Ecto neural progenitor cell (in vitro differentiated cells): ENCODE measurements around the gene IRX4.
A peak's percentile ranks its signal among the peaks of the same experiment; 100 is the strongest.

Source experiments
- DNase-seq: peaks from one replicate; pipeline ENCODE4 v3.0.0-alpha.2; 2018; ENCODE audit warnings: low spot score

The IRX4 gene

GRCh38 chr5:1882337-1883119, at the start of gene IRX4:
IRX4 (minus strand) TSS chr5:1882925; CDS start chr5:1882647, 278 bp downstream.
- no peak for DNase-seq

GRCh38 chr5:1931604-1932231, 49.0 kb upstream of the IRX4 start:
- peak; percentile 81 for DNase-seq

DNA sequence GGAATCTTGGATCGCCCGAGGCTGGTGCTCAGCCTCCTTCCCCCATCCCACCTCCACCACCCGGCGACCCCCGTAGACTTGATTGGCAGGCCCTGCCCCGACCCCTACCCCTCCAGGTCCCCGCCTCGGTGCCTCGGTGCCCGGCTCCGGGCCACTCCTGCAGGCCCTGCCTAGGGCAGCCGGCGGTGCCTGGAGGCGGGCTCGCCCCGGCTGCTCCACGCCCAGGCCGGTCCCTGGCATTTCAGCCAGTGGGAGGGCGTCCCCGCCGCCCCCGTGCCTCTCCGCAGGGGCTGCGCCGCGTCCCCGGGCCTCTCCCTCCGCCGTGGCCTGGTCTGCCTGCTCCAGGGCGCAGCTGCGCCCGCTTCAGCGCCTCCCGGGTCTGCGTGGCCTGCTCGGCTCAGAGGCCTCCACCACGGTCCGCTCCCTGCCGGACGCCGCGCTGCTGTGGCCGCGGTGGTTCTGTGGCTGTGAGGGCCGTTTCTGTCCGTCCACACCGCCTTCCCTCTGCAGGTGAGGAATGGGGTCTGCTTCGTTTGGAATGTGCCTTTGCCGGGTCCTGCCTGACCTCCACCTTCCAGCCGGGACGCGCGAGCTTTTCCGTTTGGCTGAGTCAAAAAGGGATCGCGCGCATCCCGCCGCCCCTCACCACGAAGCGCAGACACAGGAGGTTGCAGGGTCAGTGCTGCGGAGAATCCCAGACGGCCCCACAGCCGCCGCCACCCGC, 48.3 kb upstream of the IRX4 start:
- peak; percentile 84 for DNase-seq

DNA sequence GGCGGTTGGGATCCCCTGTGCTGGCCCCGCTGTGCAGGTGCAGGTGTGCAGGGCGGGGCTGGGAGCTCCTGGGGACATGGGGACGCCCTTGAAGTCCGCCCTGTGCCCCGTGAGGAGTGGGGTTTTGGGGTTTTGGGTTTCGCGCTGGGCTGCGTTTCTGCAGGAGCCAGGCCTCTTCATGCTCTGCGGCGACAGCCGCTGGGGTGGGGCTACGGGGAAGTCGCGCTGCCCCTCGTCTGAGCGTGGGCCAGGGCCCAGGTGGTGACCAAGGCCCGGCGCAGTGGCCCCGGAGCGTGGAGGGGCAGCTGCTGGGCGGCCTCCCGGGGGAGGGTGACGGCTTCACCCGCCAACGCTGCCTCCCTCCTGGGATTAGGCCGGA, 47.8 kb upstream of the IRX4 start:
- no peak for DNase-seq

DNA sequence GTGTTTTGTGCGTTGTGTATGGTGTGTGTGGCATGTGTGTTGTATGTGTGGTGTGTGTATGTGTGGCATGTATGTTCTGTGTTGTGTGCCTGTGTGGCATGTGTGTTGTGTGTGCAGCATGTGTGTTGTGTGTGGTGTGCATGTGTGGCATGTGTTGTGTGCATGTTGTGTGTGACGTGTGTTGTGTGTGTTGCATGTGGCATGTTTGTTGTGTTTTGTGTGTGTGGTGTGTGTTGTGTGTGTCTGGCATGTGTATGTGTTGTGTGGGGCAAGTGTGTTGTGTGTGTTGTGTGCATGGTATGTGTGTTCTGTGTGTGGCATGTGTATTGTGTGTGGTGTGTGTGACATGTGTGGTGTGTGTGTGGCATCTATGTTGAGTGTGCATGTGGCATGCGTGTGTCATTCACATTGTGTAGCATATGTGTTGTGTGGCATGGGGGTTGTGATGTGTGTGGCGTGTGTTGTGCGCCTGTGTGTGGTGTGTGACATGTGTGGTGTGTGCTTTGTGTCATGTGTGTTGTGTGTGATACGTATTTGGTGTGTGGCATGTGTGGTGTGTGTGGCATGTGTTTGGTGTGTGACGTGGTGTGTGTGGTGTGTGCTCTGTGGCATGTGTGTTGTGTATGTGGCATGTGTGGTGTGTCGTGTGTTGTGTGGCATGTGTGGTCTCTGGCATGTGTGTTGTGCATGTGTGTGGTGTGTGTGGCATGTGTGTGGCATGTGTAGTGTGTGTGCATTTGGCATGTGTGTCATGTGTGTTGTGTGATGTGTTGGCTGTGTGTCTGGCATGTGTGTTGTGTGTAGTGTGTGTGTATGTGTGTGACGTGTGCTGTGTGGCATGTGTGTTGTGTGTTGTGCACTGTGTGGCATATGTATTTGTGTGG, 46.6 kb upstream of the IRX4 start:
- DNase-seq: no peak

DNA sequence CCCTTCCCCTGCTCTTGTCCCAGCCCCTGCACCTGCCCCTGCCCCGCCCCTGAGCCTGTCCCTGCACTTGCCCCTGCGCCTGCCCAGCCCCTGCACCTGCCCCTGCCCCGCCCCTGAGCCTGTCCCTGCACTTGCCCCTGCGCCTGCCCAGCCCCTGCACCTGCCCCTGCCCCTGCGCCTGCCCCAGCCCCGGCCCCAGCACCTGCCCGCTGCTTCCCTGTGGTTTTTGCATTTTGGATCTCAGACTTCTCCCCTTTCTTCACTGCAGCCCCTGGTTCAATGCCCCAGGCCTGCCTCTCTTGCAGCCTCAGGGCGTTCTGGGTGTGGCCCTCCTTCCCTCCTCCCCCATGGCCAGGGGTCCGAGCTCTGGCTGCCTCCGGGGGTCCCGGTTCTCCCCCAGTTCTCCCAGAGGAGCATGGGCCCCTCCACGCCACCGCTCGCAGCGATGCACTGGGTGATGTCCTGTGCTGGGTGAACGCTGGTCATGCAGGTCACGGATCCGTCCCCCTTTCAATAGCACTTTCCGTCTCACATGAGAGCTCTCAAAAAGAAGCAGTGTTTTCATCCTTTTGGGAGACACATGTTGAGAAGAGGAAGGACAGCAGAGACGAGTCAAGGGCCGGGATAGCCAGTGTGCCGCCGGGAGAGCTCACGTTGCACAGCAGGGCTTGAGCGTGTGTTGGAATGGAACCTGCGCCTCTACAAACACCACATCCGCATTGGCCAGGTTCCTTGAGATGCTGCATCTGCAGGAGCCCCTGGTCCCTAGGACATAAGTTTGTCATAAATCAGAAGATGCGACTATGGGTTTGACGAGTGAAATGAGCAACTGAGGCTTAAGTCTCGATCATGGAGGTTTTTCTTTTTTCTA, 44.0 kb upstream of the IRX4 start:
- DNase-seq: no peak

DNA sequence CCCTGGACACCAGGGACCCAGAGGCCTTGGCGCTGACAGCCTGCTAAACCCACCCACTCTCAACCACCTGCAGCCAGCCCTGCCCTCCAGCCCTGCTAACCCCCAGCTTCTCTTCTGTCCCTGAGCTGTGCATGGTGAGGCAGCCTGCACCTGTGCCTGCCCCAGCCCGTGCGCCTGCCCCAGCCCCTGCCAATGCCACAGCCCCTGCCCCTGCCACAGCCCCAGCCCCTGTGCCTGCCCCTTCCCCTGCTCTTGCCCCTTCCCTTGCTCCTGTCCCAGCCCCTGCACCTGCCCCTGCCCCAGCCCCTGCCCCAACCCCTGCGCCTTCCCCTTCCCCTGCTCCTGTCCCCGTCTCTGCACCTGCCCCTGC, 43.3 kb upstream of the IRX4 start:
- no peak for DNase-seq

- DNase-seq: no peak
Observed at GRCh38 chr5:1925111-1926070, 42.7 kb upstream of the IRX4 start.

GRCh38 chr5:1923766-1924165, 41.0 kb upstream of the IRX4 start:
- DNase-seq: no peak

DNA sequence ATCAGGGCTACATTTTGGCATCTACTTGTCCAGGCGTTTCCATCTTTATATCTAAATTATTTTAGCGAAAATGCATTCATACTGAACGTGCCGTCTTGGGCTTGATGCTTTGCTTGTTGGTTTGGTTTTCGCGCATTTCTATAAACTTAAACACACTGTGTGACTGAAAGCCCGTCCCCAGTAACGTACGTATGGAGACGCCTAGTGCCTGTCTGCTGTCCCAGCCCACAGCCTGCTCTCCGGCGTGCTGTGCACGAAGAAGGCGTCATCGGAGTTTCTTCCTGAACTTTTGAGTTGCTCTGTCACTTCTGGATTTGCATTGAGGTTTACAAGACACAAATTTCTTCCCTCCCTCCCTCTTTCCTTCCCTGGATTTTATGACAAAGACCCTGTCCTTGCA, 40.6 kb upstream of the IRX4 start:
- DNase-seq: no peak

GRCh38 chr5:1921711-1922110, 39.0 kb upstream of the IRX4 start:
- DNase-seq: no peak

DNA sequence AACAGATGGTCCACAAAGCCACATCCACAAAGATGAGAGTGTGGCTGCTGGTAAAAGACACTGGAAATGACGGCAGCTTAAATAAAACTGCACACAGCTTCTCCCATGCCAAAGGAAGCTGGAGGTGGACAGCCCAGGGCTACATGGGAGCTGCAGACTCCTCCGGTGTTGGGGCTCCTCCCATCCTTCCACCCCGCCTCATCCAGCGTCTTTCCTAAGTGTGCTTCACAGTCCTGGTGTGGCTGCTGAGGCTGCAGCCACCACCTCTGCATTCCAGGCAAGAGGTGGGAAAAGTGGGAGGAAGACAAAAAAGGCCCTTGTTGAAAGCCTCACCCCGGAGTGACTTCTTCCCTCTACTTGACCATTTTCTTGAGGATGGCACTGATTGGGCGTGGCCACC, 37.0 kb upstream of the IRX4 start:
- DNase-seq: no peak

DNA sequence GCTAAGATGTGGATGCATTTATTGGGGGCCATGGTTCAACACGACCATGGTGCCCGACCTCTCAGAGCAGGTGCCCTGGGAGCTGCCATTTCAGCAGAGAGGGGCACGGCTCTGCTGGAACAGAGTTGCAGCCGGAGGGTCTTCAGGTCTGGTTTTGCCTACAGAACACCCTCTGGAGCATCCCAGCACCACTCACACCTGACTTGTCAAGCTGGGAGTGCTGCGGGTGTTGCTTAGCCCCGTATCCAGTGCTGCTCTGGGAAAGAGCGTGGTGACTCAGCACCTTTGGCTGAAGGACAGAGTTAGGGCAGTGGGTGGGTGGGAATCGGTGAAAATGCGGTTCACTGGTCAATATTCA, 36.5 kb upstream of the IRX4 start:
- no peak for DNase-seq

GRCh38 chr5:1918488-1919208, 35.9 kb upstream of the IRX4 start:
- no peak for DNase-seq

DNA sequence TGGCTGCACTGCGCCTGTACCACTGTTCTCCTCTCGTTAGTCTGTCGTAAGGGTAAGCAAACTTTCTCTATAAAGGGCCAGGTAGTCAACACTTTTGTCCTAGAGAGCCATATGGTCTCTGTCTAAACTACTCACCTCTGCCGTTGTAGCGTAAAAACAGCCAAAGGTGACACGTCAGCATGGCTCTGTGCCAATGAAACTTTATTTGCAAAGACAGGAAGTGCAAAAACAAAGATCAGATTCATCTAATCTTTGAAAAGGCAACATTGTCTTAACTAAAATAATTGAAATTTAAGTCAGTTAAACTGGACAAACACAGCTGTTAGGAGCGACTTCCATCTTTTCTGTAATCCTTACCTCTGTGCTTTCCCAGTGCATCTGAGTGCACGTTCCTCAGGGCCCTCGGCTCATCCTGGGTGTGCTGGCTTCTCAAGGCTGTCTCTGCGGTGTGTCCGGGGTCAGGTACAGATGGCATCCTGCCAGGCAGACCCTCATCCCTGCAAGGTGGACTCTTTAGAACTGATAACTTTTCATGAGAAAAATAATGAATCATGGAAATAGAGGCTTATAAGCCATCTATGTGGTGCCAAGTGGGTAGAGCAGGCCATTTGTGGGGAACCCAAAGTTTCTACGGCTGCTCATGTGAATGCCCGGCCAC, 35.2 kb upstream of the IRX4 start:
- DNase-seq: no peak

DNA sequence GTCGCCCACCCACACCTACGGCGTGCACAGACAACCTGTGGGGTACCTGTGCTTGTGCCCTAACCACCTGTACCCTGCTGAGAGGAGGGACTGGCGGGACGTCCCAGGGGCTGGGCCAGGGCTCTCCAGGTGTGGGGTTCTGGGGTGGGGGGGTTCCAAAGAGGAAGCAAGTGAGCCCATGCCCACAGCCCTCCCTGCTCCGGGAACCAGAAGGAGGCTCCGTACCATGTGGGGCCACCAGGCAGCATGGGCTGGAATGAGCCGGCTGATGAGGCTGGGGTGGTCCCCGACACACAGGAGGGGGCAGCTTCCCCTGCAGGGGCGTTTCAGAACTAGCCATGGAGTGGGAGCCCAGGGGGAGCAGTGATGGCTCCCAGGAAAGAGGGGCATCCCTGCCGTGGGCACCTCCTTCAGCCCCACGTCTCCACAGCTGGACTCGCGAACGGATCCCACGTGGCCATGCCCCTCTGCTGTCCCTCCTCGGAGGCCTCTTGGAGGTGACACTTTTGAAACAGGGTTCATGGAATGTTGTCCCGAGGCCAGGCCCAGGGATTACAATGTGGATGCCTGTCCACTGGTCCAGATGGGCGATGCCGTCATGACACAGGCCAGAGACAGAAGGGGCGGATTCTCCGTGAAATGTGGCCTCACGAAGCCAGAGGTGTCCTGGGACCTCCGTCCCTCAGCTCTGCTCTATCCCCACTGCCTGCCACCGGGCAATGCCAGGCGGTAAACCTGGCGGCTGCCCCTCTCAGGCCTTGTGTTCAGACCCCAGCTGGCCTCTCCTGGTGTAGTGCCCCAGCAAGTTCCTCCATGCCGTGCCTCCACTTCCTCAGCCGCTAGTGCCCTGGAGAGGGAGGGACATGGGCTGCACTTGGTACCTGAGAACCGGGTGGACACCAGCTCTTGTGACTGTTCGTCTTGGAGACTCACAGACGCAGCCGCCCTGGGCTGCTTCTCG, 33.6 kb upstream of the IRX4 start:
- no peak for DNase-seq

DNA sequence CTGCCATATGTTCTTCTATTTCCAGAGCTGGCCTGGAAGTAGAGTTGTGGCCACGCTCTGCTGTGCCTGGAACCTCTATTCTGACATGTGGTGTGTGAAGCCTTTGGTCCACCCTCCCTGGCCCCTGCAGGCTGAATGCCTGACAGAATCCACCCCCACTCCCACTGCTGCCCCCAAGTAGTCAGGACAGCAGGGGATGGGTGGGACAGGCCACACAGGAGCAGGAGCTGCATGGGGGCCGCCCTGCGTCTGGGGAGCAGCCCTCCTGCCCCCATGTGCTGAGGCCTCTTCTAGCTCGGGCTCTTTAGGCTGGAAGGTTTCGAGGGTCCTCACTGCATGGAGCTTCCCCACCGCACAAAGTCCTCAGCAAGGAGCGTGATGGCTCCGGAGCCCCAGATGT, 32.6 kb upstream of the IRX4 start:
- DNase-seq: no peak

DNA sequence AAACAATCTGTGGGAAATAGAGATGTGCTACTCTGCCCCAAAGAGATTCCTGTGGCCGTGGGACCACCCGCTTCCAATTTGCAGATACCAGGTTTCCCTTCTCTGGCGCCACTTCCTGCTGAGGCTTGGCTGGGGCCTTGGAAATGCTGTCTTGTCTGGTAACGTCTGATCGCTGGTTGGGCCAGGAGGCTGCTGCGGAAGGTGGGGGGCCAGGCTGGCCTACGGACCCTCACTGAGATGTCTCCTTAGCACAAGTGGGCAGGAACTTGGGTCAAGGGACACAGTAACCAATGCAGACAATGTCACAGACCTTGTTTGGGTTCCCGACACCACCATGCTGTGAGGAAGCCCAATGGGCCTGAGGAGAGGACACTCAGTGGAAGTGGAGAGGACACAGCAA, 31.7 kb upstream of the IRX4 start:
- DNase-seq: no peak
